HG03565 (cell line): Measurements from ENCODE around the gene PLXNC1.
"Not testable (repeated sequence)": the region's sequence is repeated elsewhere in the genome, so short reads cannot be mapped to it uniquely, and the experiment has no call there.

Experiments
- ATAC-seq: cut with Tn5 transposase; IDR thresholded peaks from one replicate; pipeline ENCODE4 v1.9.1; 2021; ENCODE audit warnings: mild to moderate bottlenecking, moderate library complexity; ENCODE audit not compliant: unreplicated experiment

PLXNC1 gene

GRCh38 chr12:94286583-94287244, 138.3 kb downstream of the PLXNC1 start:
- no peak for ATAC-seq

GRCh38 chr12:94287245-94287628, 138.9 kb downstream of the PLXNC1 start:
- no peak for ATAC-seq

GRCh38 chr12:94289461-94290312, 141.3 kb downstream of the PLXNC1 start:
- ATAC-seq: no peak

- no peak for ATAC-seq
Observed at GRCh38 chr12:94290353-94290752, 142.0 kb downstream of the PLXNC1 start.

GRCh38 chr12:94297096-94297699, 148.8 kb downstream of the PLXNC1 start:
- no peak for ATAC-seq

GRCh38 chr12:94297876-94298505, 149.6 kb downstream of the PLXNC1 start:
- no peak for ATAC-seq

- ATAC-seq: no peak
Observed at GRCh38 chr12:94299846-94300245, 151.5 kb downstream of the PLXNC1 start.

GRCh38 chr12:94304012-94304411, 155.6 kb downstream of the PLXNC1 start:
- ATAC-seq: no peak

GRCh38 chr12:94304566-94305061, 156.2 kb downstream of the PLXNC1 start:
- ATAC-seq: no peak

- no peak for ATAC-seq
Observed at GRCh38 chr12:94305130-94305957, 157.0 kb downstream of the PLXNC1 start.

- no peak for ATAC-seq
Observed at GRCh38 chr12:94308612-94309011, 160.2 kb downstream of the PLXNC1 start.

- ATAC-seq: peak; percentile 76
Observed at GRCh38 chr12:94309373-94309772, 161.0 kb downstream of the PLXNC1 start.

GRCh38 chr12:94312378-94312777, 164.0 kb downstream of the PLXNC1 start:
- ATAC-seq: no peak

- ATAC-seq: not testable (repeated sequence)
Observed at GRCh38 chr12:94316600-94316999, 168.2 kb downstream of the PLXNC1 start.

- peak; percentile 67 for ATAC-seq
Observed at GRCh38 chr12:94318181-94318580, 169.8 kb downstream of the PLXNC1 start.

- no peak for ATAC-seq
Observed at GRCh38 chr12:94320109-94320508, 171.7 kb downstream of the PLXNC1 start.

GRCh38 chr12:94322346-94322745, 174.0 kb downstream of the PLXNC1 start:
- ATAC-seq: no peak

- ATAC-seq: no peak
Observed at GRCh38 chr12:94326234-94326633, 177.9 kb downstream of the PLXNC1 start.

- ATAC-seq: no peak
Observed at GRCh38 chr12:94326727-94327126, 178.3 kb downstream of the PLXNC1 start.

- no peak for ATAC-seq
Observed at GRCh38 chr12:94327809-94328208, 179.4 kb downstream of the PLXNC1 start.
